ENCODE data around the gene YWHAE.

Gene YWHAE

DNA sequence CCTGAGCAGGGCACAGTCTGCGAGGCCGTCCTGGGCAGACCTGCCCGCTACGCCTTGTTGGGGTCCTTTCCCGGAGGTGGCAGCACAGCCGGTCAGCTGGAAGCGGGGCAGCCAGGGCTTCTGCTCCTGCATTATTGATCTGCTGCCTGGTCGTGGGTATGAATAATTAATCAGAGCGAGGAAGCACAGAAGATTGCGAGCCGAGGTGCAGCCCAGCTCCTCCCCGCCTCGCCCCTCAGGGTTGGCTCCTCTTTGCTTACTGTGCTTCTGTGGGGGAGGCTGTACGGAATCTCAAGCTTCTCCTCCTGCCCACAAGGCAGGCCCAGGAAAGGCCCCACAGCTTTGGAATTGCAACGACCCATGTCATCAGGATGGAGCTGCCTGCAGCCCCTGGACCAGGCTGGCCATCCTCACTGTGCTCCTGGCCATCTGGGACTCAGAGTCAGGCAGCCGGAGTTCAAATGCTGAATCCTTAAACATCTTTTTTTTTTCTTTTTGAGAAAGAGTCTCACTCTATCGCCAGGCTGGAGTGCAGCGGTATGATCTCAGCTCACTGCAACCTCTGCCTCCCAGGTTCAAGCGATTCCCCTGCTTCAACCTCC lies 95.0 kb downstream of the YWHAE start:
- Histone ChIP-seq H3K9ac (ENCODE audit: low read length in 2 of 2) (no peak overlapping the region), H3K9me3 (ENCODE audit: control insufficient read depth in 2 of 2, low read length in 2 of 2) (no peaks in the 10 kb centered on the region), H3K4me1 (ENCODE audit: control insufficient read depth, insufficient read depth, low read length) (no peaks in the 10 kb centered on the region), H3K36me3 (ENCODE audit: control insufficient read depth in 2 of 2, insufficient read depth in 2 of 2, low read length in 2 of 2) (no peaks in the 10 kb centered on the region), H3K27ac (ENCODE audit: low read length) (no peak overlapping the region), H3K27me3 (ENCODE audit: control insufficient read depth in 1 of 2, insufficient read depth in 2 of 2, low read length in 2 of 2) (peaks cover 16 to 23% of the 10 kb centered on the region in 2 donors), H3K4me3 (ENCODE audit: low read length in 2 of 2) (no peak overlapping the region)

DNA sequence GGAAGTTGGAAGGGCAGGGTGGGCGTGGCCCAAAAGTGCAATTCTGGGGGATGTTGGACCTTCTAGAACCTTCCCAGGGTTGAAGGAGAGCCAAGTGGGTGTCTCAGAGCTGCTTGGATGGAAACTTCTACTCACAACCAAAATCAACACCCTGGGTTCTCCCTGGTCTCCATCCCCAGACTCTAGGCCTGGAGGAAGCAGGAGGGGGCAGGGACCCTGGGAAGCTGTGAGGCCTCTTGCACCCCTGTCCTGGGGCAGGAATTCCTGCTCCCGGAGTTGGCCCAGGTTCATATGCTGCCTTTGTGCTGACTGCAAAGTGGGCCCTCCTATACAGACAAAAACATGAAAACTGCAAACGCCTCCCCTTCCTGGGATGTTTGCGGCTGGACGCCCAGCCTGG lies 95.5 kb downstream of the YWHAE start:
- no peaks in the 10 kb centered on the region for H3K4me1 ChIP-seq (ENCODE audit: control insufficient read depth, insufficient read depth, low read length)
- H3K27me3 ChIP-seq (ENCODE audit: control insufficient read depth in 1 of 2, insufficient read depth in 2 of 2, low read length in 2 of 2) = peaks cover 21 to 26% of the 10 kb centered on the region in 2 donors
- no peak overlapping the region for H3K27ac ChIP-seq (ENCODE audit: low read length)
- no peak overlapping the region for H3K9ac ChIP-seq (ENCODE audit: low read length in 2 of 2)
- H3K4me3 ChIP-seq (ENCODE audit: low read length in 2 of 2) = no peak overlapping the region
- no peaks in the 10 kb centered on the region for H3K9me3 ChIP-seq (ENCODE audit: control insufficient read depth in 2 of 2, low read length in 2 of 2)
- H3K36me3 ChIP-seq (ENCODE audit: control insufficient read depth in 2 of 2, insufficient read depth in 2 of 2, low read length in 2 of 2) = no peaks in the 10 kb centered on the region

DNA sequence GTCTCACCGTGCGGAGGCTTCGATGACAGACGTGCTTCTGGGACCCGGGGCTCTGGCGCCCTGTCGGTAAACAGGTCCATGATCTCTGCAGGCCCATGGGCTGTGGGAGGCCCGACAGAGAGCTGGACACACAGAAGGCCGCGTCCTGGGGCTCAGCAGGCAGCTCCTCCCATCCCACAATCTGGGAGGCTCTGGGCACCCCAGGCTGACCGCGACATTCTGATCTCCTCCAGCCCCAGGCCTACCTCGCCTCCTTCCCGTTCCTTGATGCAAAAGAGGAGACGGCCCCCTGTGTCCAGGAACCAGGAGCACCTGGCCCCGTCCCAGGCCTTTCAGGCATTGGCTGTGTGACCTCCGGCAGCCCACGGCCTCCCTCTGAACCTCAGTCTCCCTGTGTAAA lies 97.3 kb downstream of the YWHAE start:
- H3K4me1 ChIP-seq (ENCODE audit: control insufficient read depth, insufficient read depth, low read length) = peaks cover 4% of the 10 kb centered on the region
- no peak overlapping the region for H3K27ac ChIP-seq (ENCODE audit: low read length)
- peaks cover 35 to 36% of the 10 kb centered on the region in 2 donors for H3K27me3 ChIP-seq (ENCODE audit: control insufficient read depth in 1 of 2, insufficient read depth in 2 of 2, low read length in 2 of 2)
- no peak overlapping the region for H3K9ac ChIP-seq (ENCODE audit: low read length in 2 of 2)
- no peaks in the 10 kb centered on the region for H3K36me3 ChIP-seq (ENCODE audit: control insufficient read depth in 2 of 2, insufficient read depth in 2 of 2, low read length in 2 of 2)
- no peak overlapping the region for H3K4me3 ChIP-seq (ENCODE audit: low read length in 2 of 2)
- no peaks in the 10 kb centered on the region for H3K9me3 ChIP-seq (ENCODE audit: control insufficient read depth in 2 of 2, low read length in 2 of 2)

DNA sequence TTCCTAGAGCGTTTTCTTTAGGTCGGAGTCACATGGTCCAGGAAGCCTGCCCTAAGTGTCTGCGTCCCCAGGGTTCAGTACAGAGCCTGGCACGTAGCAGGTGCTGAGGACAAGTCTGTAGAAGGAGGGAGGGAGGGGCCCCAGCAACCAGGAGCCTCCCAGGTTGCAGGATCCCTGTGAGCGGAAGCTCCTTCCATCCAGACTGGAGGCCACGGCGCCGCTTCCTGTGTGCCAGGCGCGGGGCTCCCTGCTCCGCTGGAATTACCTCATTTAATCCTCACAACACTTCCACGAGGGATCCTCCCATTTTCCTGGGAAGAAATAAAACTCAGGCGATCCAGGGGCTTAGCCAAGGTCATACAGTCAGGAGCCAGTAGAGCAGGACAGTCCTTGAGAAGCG lies 98.5 kb downstream of the YWHAE start:
- no peaks in the 10 kb centered on the region for H3K9me3 ChIP-seq (ENCODE audit: control insufficient read depth in 2 of 2, low read length in 2 of 2)
- H3K36me3 ChIP-seq (ENCODE audit: control insufficient read depth in 2 of 2, insufficient read depth in 2 of 2, low read length in 2 of 2) = no peaks in the 10 kb centered on the region
- H3K27me3 ChIP-seq (ENCODE audit: control insufficient read depth in 1 of 2, insufficient read depth in 2 of 2, low read length in 2 of 2) = peaks cover 35 to 39% of the 10 kb centered on the region in 2 donors
- H3K4me1 ChIP-seq (ENCODE audit: control insufficient read depth, insufficient read depth, low read length) = peaks cover 4% of the 10 kb centered on the region
- H3K9ac ChIP-seq (ENCODE audit: low read length in 2 of 2) = no peak overlapping the region
- no peak overlapping the region for H3K4me3 ChIP-seq (ENCODE audit: low read length in 2 of 2)
- no peak overlapping the region for H3K27ac ChIP-seq (ENCODE audit: low read length)

DNA sequence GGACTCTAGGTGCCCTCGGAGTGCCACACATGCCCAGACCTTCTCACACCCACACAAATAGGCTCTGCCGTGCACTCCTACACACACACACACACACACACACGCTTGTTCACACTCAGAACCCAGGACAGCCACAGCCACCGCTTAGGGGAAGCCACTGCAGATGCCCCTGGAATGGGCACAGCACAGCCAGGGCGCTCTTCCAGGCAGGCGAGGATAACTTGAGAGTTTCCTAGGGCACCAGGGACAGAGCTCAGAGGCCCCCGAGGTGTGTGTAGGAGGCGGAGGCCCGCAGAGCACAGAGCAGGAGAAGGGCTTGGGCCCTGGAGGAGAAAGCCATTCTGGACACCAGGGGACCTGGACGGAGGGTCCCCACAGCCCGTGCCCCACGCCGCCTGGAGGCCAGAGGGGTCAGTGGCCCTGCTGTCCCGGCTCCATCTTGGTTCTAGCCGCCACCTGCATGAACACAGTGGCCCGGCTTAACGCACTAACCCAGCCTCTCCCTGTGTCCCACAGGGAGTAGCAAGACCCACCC lies 99.6 kb downstream of the YWHAE start:
- Histone ChIP-seq H3K9me3 (ENCODE audit: control insufficient read depth in 2 of 2, low read length in 2 of 2) (no peaks in the 10 kb centered on the region), H3K27ac (ENCODE audit: low read length) (no peak overlapping the region), H3K4me3 (ENCODE audit: low read length in 2 of 2) (no peak overlapping the region), H3K4me1 (ENCODE audit: control insufficient read depth, insufficient read depth, low read length) (peaks cover 4% of the 10 kb centered on the region), H3K36me3 (ENCODE audit: control insufficient read depth in 2 of 2, insufficient read depth in 2 of 2, low read length in 2 of 2) (no peaks in the 10 kb centered on the region), H3K27me3 (ENCODE audit: control insufficient read depth in 1 of 2, insufficient read depth in 2 of 2, low read length in 2 of 2) (peaks cover 35 to 37% of the 10 kb centered on the region in 2 donors), H3K9ac (ENCODE audit: low read length in 2 of 2) (no peak overlapping the region)

DNA sequence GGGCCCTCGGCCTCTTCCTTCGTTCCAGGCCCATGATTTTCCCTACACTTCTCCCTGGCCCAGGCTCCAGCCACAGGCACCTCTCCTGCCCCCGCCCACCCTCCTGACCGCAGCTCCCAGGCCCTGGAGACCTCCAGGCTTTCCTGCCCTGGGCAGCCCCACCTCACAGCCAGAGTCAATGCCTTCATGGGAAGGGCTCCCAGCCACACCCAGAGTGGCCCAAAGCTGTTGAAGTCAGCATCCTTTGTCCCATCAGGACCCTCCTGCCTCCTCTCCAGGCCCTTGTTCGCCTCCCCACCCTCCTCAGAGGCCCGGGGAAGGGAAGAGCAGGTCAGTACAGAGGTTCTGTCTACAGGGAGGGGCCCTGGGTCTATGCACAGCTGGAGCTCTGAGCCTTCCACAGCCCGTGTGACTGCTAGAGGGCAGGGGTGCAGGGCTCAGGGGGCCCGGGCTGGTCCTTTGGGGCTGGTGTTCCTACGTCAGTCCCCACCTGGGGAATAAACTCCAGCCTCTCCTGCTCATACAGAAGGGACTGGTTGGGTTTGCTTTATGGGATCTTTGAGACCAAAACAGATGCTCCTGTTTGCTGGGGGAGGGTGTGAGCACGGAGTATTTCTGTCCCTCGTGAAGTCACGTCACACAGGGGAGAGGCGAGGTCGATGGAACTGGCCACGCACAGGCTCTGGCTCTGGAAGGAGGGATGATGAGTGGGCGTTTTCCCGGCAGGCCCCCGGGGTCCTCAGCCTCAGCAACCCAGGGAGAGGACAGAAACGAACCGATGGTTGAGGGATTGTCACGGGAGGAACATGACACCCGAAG lies 100.3 kb downstream of the YWHAE start:
- H3K9ac ChIP-seq (ENCODE audit: low read length in 2 of 2) = no peak overlapping the region
- H3K4me1 ChIP-seq (ENCODE audit: control insufficient read depth, insufficient read depth, low read length) = peaks cover 4% of the 10 kb centered on the region
- no peak overlapping the region for H3K4me3 ChIP-seq (ENCODE audit: low read length in 2 of 2)
- peaks cover 31 to 34% of the 10 kb centered on the region in 2 donors for H3K27me3 ChIP-seq (ENCODE audit: control insufficient read depth in 1 of 2, insufficient read depth in 2 of 2, low read length in 2 of 2)
- no peaks in the 10 kb centered on the region for H3K9me3 ChIP-seq (ENCODE audit: control insufficient read depth in 2 of 2, low read length in 2 of 2)
- no peaks in the 10 kb centered on the region for H3K36me3 ChIP-seq (ENCODE audit: control insufficient read depth in 2 of 2, insufficient read depth in 2 of 2, low read length in 2 of 2)
- H3K27ac ChIP-seq (ENCODE audit: low read length) = no peak overlapping the region

DNA sequence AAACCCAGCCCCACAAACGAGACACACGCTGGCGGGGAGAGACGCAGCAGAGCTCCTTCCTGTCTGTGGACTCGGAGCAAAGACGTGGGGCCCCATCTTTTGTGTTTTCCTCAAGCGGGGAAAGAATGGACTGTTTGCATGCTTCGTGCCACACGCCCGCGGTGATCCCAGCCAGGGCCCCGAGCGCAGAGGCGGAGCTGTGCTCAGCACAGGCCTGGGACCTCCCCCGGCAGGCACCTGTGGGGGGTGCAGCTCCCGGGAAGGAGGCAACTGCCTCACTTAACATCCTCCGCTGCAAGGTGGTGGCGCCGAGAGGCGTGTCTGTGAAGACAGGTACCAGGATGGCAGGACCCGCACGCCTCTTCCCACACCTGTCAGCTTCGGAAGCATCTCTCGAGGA lies 101.4 kb downstream of the YWHAE start:
- Histone ChIP-seq H3K9ac (ENCODE audit: low read length in 2 of 2) (no peak overlapping the region), H3K9me3 (ENCODE audit: control insufficient read depth in 2 of 2, low read length in 2 of 2) (no peaks in the 10 kb centered on the region), H3K4me1 (ENCODE audit: control insufficient read depth, insufficient read depth, low read length) (peaks cover 4% of the 10 kb centered on the region), H3K4me3 (ENCODE audit: low read length in 2 of 2) (peak overlapping the region in 1 of 2 donors; percentile 40), H3K36me3 (ENCODE audit: control insufficient read depth in 2 of 2, insufficient read depth in 2 of 2, low read length in 2 of 2) (no peaks in the 10 kb centered on the region), H3K27me3 (ENCODE audit: control insufficient read depth in 1 of 2, insufficient read depth in 2 of 2, low read length in 2 of 2) (peaks cover 29 to 33% of the 10 kb centered on the region in 2 donors), H3K27ac (ENCODE audit: low read length) (no peak overlapping the region)
